A549 (cell line): ENCODE data around the gene SRSF5.

ENCODE experiments used
- CTCF ChIP-seq: fragments of >200 bp; sonication (Bioruptor Twin); formaldehyde crosslinking; IDR thresholded peaks from 3 replicates; pipeline ENCODE4 v1.5.1; 2016
- EP300 ChIP-seq, 2 experiments: fragments of >200 bp; sonication (Bioruptor Twin); formaldehyde crosslinking; IDR thresholded peaks; 2 replicates in 1 of 2; 3 replicates in 1 of 2; pipeline ENCODE4 v1.6.1; 2016 to 2017
- ESRRA ChIP-seq: fragments of 150-350 bp; IDR thresholded peaks from 2 replicates; pipeline ENCODE4 v1.6.1; 2014; ENCODE audit warnings: mild to moderate bottlenecking, low read length, borderline replicate concordance
- FOSL2 ChIP-seq, 2 experiments: fragments of 450-650 bp in 1 of 2; fragments of >200 bp in 1 of 2; sonication (Bioruptor Twin) in 1 of 2; formaldehyde crosslinking; IDR thresholded peaks; 2 replicates each; pipeline versions ENCODE4 v1.5.0 to v1.6.1; 2016 to 2020; ENCODE audit warnings: mild to moderate bottlenecking in 1 of 2, moderate library complexity in 1 of 2
- HDAC2 ChIP-seq: fragments of 200-600 bp; sonication (generic); IDR thresholded peaks from 2 replicates; pipeline ENCODE4 v1.6.1; 2016
- KDM1A ChIP-seq: fragments of 200-600 bp; sonication (generic); IDR thresholded peaks from 2 replicates; pipeline ENCODE4 v1.6.1; 2016; ENCODE audit warnings: low read depth, mild to moderate bottlenecking
- MAFK ChIP-seq: fragments of 450-650 bp; IDR thresholded peaks from 2 replicates; pipeline ENCODE4 v1.6.1; 2014; ENCODE audit not compliant: partially characterized antibody
- MAX ChIP-seq: IDR thresholded peaks from 2 replicates; pipeline ENCODE4 v1.6.1; 2012
- POLR2A ChIP-seq: IDR thresholded peaks from 2 replicates; pipeline ENCODE4 v1.6.1; 2012; ENCODE audit warnings: mild to moderate bottlenecking, low read length
- RCOR1 ChIP-seq: fragments of 150-350 bp; IDR thresholded peaks from 2 replicates; pipeline ENCODE4 v1.6.1; 2014; ENCODE audit warnings: antibody characterized with exemption, low read length, low read depth
- REST ChIP-seq: fragments of 200-600 bp; sonication (generic); IDR thresholded peaks from 2 replicates; pipeline ENCODE4 v1.6.1; 2016; ENCODE audit warnings: antibody characterized with exemption, mild to moderate bottlenecking, moderate library complexity

- no peak for TF ChIP-seq RCOR1
- no peak for TF ChIP-seq EP300 (IDR thresholded peaks at IDR 0.05)
- no peak for TF ChIP-seq POLR2A
- TF ChIP-seq KDM1A: no peak
- no peak for TF ChIP-seq CTCF
- TF ChIP-seq FOSL2 (IDR thresholded peaks at IDR 0.05): no peak
- TF ChIP-seq FOSL2 (CRISPR knock-in tag; IDR thresholded peaks at IDR 0.05): no peak
- TF ChIP-seq REST: no peak
- TF ChIP-seq MAFK: peak; percentile 90
- no peak for TF ChIP-seq MAX
- no peak for TF ChIP-seq HDAC2
- no peak for TF ChIP-seq ESRRA
Observed at GRCh38 chr14:69786603-69787002, 19.7 kb downstream of the SRSF5 start.
